Measurements from ENCODE around the gene PNKP. TPM values are rescaled to one million over a fixed set of nuclear protein-coding genes. Genes with fewer than 3 reads are reported as not detected.
A peak's percentile ranks its signal among the peaks of the same experiment; 100 is the strongest.

Gene PNKP
- total RNA-seq, 4 donors from 2014 or later, result 14.9 to 43.4 (median 21.1) TPM

DNA sequence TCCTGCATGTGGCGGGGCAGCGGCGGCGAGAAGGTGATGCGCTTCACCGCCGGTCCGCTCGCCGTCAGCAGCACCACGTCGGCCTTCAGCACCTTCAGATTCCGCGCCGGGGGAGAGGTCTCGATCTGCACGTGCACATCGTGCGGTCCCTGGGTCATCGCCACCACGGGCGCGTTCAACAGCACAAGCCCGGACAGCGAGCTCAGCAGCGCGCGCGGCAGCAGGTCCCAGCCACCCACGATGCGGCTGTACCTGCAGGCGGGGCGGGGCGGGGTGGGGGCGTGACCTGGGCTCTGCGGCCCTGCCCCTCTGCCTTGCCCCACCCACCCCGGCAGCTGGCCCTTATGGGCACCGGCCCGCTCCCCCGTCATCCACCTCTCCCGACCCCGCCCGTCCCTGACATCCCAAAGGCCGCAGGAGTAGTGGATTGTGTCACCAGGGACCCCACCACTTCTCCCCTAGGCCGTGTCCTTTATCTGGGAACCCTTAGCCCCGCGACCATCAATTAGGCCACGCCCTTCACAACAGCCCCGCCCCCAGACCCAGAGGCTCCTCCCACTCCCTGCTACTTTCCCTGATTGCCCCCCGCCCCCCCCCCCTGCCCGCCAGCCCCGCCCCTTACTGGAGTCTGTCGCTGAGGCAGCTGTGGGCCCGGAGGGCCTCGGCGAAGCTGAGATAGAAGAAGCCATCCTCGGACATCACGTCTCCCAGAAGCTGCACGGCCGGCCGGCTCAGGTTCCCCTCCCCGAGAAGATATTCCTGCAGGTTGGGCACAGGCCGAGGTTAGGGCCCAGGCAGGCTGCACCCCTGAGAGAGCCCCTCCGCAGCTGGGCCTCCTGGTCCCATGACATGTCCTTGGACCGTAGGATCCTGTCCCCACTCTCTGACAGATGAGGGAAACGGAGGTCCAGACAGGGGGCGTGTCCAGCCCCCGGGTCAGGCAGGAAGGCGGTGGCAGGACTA, 23.3 kb upstream of the PNKP start:
- DNase-seq (no peak), ATAC-seq (peak; percentile 19 to 51)
- intact Hi-C loops (cut with DNase I; ENCODE audit: low total_unique reads), result no loop called here

DNA sequence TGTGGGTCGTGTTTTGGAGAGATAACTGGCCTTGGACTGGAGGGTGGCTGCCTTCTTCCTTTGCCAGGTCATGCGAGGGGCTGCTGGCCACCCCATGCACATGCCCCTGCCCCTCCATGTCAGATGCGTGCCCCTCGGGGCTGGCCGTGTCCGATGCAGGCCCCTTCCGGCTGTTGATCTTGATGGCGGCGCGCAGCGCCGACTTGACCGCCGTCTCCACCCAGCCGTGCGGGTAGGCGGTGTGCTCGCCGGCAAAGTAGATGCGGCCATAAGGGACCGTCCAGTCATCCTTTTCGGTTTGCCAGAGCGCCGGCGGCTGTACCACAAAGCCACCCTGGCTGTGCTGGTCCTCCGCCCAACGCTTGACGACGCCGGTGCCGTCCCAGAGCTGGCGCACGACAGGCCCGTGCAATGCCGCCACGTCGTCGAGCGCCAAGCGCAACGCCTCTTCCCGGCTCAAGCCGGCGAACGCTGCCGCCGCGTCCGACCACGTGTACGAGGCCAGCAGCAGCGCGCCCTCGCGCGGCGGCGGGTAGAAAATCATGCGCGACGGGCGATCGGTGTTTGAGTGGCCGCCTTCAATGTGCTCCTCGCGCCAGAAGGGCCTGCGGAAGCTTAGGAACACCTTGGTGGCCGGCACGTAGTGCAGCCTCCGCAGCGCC, 22.4 kb upstream of the PNKP start:
- Histone ChIP-seq H3K4me1 (peaks cover 2 to 12% of the 10 kb centered on the region in 2 donors), H3K9me3 (no peaks in the 10 kb centered on the region), H3K27ac (no peak overlapping the region), H3K36me3 (peaks cover 0 to 16% of the 10 kb centered on the region in 2 donors), H3K4me3 (peak overlapping the region; percentile 36 to 61 (median 40)), H3K27me3 (peaks cover 6 to 9% (median 7%) of the 10 kb centered on the region in 3 donors)
- TF ChIP-seq CTCF (IDR thresholded peaks at IDR 0.05 in 4 of 5, conservative IDR thresholded peaks at IDR 0.05 in 1 of 5), result peak; percentile 53 to 85 (median 80)
- TF ChIP-seq POLR2A (IDR thresholded peaks at IDR 0.05), result no peak
- intact Hi-C loops (cut with DNase I; ENCODE audit: low total_unique reads), result no loop called here
- peak; percentile 60 to 84 for ATAC-seq
- DNase-seq, result peak; percentile 46 to 70
- in situ Hi-C loops (cut with MboI; ENCODE audit: low sequenced_read_pairs in 4 of 4), result no loop called here

More for the DNA sequence above, 23.3 kb upstream of the PNKP start:
- peaks cover 6 to 9% (median 7%) of the 10 kb centered on the region in 3 donors for H3K27me3 ChIP-seq
- no peak overlapping the region for H3K27ac ChIP-seq
- no peaks in the 10 kb centered on the region for H3K9me3 ChIP-seq
- in situ Hi-C loops (cut with MboI; ENCODE audit: low sequenced_read_pairs in 4 of 4), result no loop called here
- TF ChIP-seq POLR2A (IDR thresholded peaks at IDR 0.05), result no peak
- peak in 3 of 5 experiments; percentile 5 to 24 (median 15) for TF ChIP-seq CTCF (IDR thresholded peaks at IDR 0.05 in 4 of 5, conservative IDR thresholded peaks at IDR 0.05 in 1 of 5)
- H3K36me3 ChIP-seq, result peaks cover 0 to 8% of the 10 kb centered on the region in 2 donors
- H3K4me1 ChIP-seq, result peaks cover 2 to 12% of the 10 kb centered on the region in 2 donors
- H3K4me3 ChIP-seq, result peak overlapping the region; percentile 36 to 61 (median 40)

DNA sequence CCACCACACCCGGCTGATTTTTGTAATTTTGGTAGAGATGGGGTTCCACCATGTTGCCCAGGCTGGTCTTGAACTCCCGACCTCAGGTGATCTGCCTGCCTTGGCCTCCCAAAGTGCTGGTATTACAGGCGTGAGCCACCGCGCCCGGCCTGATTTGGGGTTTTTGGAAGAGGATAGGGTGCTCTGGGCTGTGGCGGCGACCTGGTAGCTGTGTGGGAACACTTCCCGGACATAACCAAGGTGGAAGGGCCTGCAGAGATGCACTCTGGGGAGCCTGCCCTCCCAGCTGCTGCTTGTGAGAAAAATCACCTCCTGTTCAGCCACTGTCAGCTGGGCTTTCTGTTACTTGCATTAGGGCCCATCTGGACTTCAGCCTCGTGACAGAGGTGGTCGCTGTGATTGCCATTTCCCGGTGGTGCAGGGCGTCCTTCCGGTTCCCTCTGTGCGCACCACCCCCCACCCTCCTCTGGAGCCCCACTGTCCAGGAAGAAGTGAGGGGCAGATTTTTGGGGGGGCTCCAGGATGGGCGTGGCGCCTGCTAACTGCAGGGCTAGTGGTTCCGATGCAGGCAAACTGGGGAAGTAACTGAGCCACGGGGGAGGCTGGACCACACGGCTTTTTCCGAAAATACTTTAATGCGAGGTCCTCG, 21.8 kb upstream of the PNKP start:
- peaks cover 6 to 9% (median 7%) of the 10 kb centered on the region in 3 donors for H3K27me3 ChIP-seq
- ATAC-seq, result no peak
- no peak for TF ChIP-seq POLR2A (IDR thresholded peaks at IDR 0.05)
- no peak for TF ChIP-seq CTCF (IDR thresholded peaks at IDR 0.05 in 4 of 5, conservative IDR thresholded peaks at IDR 0.05 in 1 of 5)
- H3K4me3 ChIP-seq, result no peak overlapping the region
- no peak for DNase-seq
- intact Hi-C loops (cut with DNase I; ENCODE audit: low total_unique reads), result no loop called here
- in situ Hi-C loops (cut with MboI; ENCODE audit: low sequenced_read_pairs in 4 of 4), result no loop called here
- peaks cover 0 to 23% of the 10 kb centered on the region in 2 donors for H3K36me3 ChIP-seq
- H3K27ac ChIP-seq, result no peak overlapping the region
- H3K4me1 ChIP-seq, result peaks cover 2 to 12% of the 10 kb centered on the region in 2 donors
- no peaks in the 10 kb centered on the region for H3K9me3 ChIP-seq

DNA sequence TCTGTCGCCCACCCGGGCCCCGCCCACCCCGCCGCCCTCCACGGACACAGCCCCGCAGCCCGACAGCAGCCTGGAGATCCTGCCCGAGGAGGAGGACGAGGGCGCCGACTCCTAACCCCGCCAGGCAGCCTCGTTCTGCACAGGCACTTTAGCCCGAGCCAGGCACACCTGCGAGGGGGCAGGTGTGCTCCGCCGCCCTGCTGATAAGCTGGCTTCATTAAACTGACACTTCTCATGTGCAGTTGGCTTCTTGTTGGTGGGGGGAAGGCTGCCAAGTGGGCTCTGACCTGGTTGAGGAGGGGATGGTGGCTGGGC, 21.1 kb upstream of the PNKP start:
- in situ Hi-C loops (cut with MboI; ENCODE audit: low sequenced_read_pairs in 4 of 4), result no loop called here
- Histone ChIP-seq H3K4me3 (no peak overlapping the region), H3K27me3 (peaks cover 6 to 9% (median 7%) of the 10 kb centered on the region in 3 donors), H3K4me1 (peaks cover 2 to 12% of the 10 kb centered on the region in 2 donors), H3K36me3 (peaks cover 7 to 30% of the 10 kb centered on the region in 2 donors), H3K9me3 (no peaks in the 10 kb centered on the region), H3K27ac (no peak overlapping the region)
- no peak for DNase-seq
- ATAC-seq, result no peak
- intact Hi-C loops (cut with DNase I; ENCODE audit: low total_unique reads), result no loop called here
- no peak for TF ChIP-seq POLR2A (IDR thresholded peaks at IDR 0.05)
- TF ChIP-seq CTCF (IDR thresholded peaks at IDR 0.05 in 4 of 5, conservative IDR thresholded peaks at IDR 0.05 in 1 of 5), result no peak

Measured in gastrocnemius medialis (tissue), 4 donors.